NCI-H1417 treated with DMSO at 0.1 percent for 48 hours (cell line): ENCODE data around the gene TRERF1.

Experiments used
- DNase-seq: peaks from one replicate; lab custom pipeline; 2025; lab: John Stamatoyannopoulos, UW

TRERF1 gene

GRCh38 chr6:42366011-42366705, 85.6 kb downstream of the TRERF1 start:
- DNase-seq: no peak

- DNase-seq: no peak
These were observed 86.7 kb downstream of the TRERF1 start for GRCh38 chr6:42365021-42365420.

GRCh38 chr6:42363926-42364849, 87.5 kb downstream of the TRERF1 start:
- no peak for DNase-seq

GRCh38 chr6:42361036-42361435, 90.7 kb downstream of the TRERF1 start:
- DNase-seq: no peak

- DNase-seq: no peak
These were observed 92.7 kb downstream of the TRERF1 start for GRCh38 chr6:42359021-42359420.

GRCh38 chr6:42355416-42355815, 96.3 kb downstream of the TRERF1 start:
- DNase-seq: no peak

- DNase-seq: no peak
These were observed 97.0 kb downstream of the TRERF1 start for GRCh38 chr6:42354702-42355101.

GRCh38 chr6:42352856-42353564, 98.7 kb downstream of the TRERF1 start:
- DNase-seq: no peak

- no peak for DNase-seq
These were observed 100.8 kb downstream of the TRERF1 start for GRCh38 chr6:42350911-42351310.

- DNase-seq: no peak
These were observed 101.8 kb downstream of the TRERF1 start for GRCh38 chr6:42349753-42350511.

GRCh38 chr6:42347456-42347855, 104.3 kb downstream of the TRERF1 start:
- no peak for DNase-seq

GRCh38 chr6:42345696-42346416, 105.9 kb downstream of the TRERF1 start:
- no peak for DNase-seq

GRCh38 chr6:42344756-42345155, 107.0 kb downstream of the TRERF1 start:
- DNase-seq: no peak

- no peak for DNase-seq
These were observed 109.8 kb downstream of the TRERF1 start for GRCh38 chr6:42341771-42342553.

GRCh38 chr6:42341221-42341620, 110.5 kb downstream of the TRERF1 start:
- no peak for DNase-seq

- no peak for DNase-seq
These were observed 111.2 kb downstream of the TRERF1 start for GRCh38 chr6:42340511-42340910.

- DNase-seq: no peak
These were observed 111.7 kb downstream of the TRERF1 start for GRCh38 chr6:42339991-42340401.

- DNase-seq: no peak
These were observed 112.9 kb downstream of the TRERF1 start for GRCh38 chr6:42338744-42339222.

GRCh38 chr6:42337985-42338743, 113.6 kb downstream of the TRERF1 start:
- DNase-seq: no peak
